PC-9 (cell line): ENCODE data around the gene TROAP. TPM values are rescaled to one million over a fixed set of nuclear protein-coding genes. Genes with fewer than 3 reads are reported as not detected.

Experiments used
- BruUV-seq: library from RNA; stranded (reverse); fragments of 400-500 nt; replicated peaks from 2 replicates; lab custom pipeline; 2021; lab: Mats Ljungman, UMichigan
- CTCF ChIA-PET: fragments of 300-600 bp; sonication (Branson Sonifier 250); formaldehyde crosslinking; loops from one replicate; lab custom pipeline; 2022; ENCODE audit warnings: antibody characterized with exemption; lab: Charles Lee
- POLR2A ChIA-PET: fragments of 300-600 bp; sonication (Branson Sonifier 250); formaldehyde crosslinking; loops from one replicate; lab custom pipeline; 2022; ENCODE audit warnings: antibody characterized with exemption; ENCODE audit not compliant: unreplicated experiment; lab: Charles Lee
- DNase-seq, 2 experiments: peaks; one replicate each; pipeline versions ENCODE4 v3.0.0 to v3.0.0-alpha.2; 2015 to 2022; ENCODE audit warnings: mixed read lengths in 1 of 2
- H2AFZ ChIP-seq: fragments of 200-600 bp; sonication (generic); 2 replicates; pipeline ENCODE4 v1.8.1; 2017; ENCODE audit warnings: antibody characterized with exemption
- H3F3A ChIP-seq: fragments of 200-600 bp; sonication (generic); 2 replicates; pipeline ENCODE4 v1.8.1; 2017; ENCODE audit warnings: antibody characterized with exemption, mild to moderate bottlenecking, low read depth; ENCODE audit not compliant: insufficient read depth
- H3K27ac ChIP-seq: fragments of 200-600 bp; sonication (generic); 2 replicates; pipeline ENCODE4 v1.6.1; 2016; ENCODE audit warnings: mixed run types
- H3K27me3 ChIP-seq: fragments of 200-600 bp; sonication (generic); 2 replicates; pipeline ENCODE4 v1.6.1; 2016; ENCODE audit warnings: low read depth, mixed run types; ENCODE audit not compliant: insufficient read depth
- H3K36me3 ChIP-seq: fragments of 200-600 bp; sonication (generic); 2 replicates; pipeline ENCODE4 v1.6.1; 2016; ENCODE audit warnings: low read depth, mixed run types
- H3K4me1 ChIP-seq: fragments of 200-600 bp; sonication (generic); replicated peaks from 2 replicates; pipeline ENCODE4 v1.6.1; 2016; ENCODE audit warnings: mixed run types; ENCODE audit not compliant: insufficient read depth
- H3K4me2 ChIP-seq: fragments of 200-600 bp; sonication (generic); 2 replicates; pipeline ENCODE4 v1.6.1; 2017; ENCODE audit warnings: mixed run types
- H3K4me3 ChIP-seq: fragments of 200-600 bp; sonication (generic); 2 replicates; pipeline ENCODE4 v1.6.1; 2016; ENCODE audit warnings: mixed run types
- H3K79me2 ChIP-seq: fragments of 200-600 bp; sonication (generic); 2 replicates; pipeline ENCODE4 v1.6.1; 2017; ENCODE audit warnings: low read depth, mixed run types
- H3K9me2 ChIP-seq: fragments of 200-600 bp; sonication (generic); 2 replicates; pipeline ENCODE4 v1.8.1; 2017; ENCODE audit warnings: mild to moderate bottlenecking; ENCODE audit not compliant: insufficient read depth
- H3K9me3 ChIP-seq: fragments of 200-600 bp; sonication (generic); 2 replicates; pipeline ENCODE4 v1.8.1; 2016; ENCODE audit warnings: low read depth; ENCODE audit not compliant: insufficient read depth
- H4K20me1 ChIP-seq: fragments of 200-600 bp; sonication (generic); 2 replicates; pipeline ENCODE4 v1.8.1; 2017; ENCODE audit not compliant: insufficient read depth
- EZH2 ChIP-seq: fragments of 200-600 bp; sonication (generic); IDR thresholded peaks from 2 replicates; pipeline ENCODE4 v1.8.0; 2017; ENCODE audit warnings: antibody characterized with exemption, low read depth
- intact Hi-C: fragments of 100-400 bp; cut with micrococcal nuclease; formaldehyde crosslinking; loops from one replicate; pipeline ENCODE4 v1.10.0; 2022; ENCODE audit not compliant: unreplicated experiment
- total RNA-seq: library from RNA; stranded (reverse); gene quantifications from 2 replicates; pipeline ENCODE4 v1.2.3, GENCODE V29; 2021
- TF ChIP-seq, protein P1 (sequence below): fragments of 200-600 bp; sonication (generic); conservative IDR thresholded peaks from 2 replicates; pipeline ENCODE4 v1.6.1; 2017; ENCODE audit warnings: mixed run types, antibody characterized with exemption, mild to moderate bottlenecking, moderate library complexity

The TROAP gene
- total RNA-seq, 1 experiment from 2014 or later: 79.9 TPM

DNA sequence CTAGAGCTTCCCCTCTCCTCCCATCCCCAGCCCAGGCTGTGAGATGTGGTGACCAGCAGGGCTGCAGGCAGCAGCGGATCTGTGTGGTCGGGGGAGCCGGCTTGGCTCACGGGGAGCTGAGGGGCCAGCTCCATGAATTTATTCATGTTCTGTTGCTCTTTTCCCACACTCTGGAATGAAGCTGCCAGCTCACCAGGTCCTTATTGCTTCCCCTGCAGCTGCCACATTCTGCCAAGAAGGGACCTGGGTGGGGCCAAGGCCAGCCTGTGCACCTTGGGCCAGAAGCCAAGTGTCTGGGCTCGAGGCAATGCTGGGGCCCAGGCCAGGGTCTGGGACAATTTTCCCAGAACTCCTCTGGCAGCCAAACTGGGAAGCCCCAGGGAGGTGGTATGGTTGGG lies 16.4 kb downstream of the TROAP start:
- H3K9me2 ChIP-seq: no peaks in the 10 kb centered on the region
- no peak overlapping the region for H3K27ac ChIP-seq
- H3K27me3 ChIP-seq: peaks cover 17% of the 10 kb centered on the region
- POLR2A ChIA-PET: no interaction called here
- TF ChIP-seq EZH2: no peak
- TF ChIP-seq, protein P1, sequence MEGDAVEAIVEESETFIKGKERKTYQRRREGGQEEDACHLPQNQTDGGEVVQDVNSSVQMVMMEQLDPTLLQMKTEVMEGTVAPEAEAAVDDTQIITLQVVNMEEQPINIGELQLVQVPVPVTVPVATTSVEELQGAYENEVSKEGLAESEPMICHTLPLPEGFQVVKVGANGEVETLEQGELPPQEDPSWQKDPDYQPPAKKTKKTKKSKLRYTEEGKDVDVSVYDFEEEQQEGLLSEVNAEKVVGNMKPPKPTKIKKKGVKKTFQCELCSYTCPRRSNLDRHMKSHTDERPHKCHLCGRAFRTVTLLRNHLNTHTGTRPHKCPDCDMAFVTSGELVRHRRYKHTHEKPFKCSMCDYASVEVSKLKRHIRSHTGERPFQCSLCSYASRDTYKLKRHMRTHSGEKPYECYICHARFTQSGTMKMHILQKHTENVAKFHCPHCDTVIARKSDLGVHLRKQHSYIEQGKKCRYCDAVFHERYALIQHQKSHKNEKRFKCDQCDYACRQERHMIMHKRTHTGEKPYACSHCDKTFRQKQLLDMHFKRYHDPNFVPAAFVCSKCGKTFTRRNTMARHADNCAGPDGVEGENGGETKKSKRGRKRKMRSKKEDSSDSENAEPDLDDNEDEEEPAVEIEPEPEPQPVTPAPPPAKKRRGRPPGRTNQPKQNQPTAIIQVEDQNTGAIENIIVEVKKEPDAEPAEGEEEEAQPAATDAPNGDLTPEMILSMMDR: no peak
- H2AFZ ChIP-seq: no peak overlapping the region
- no peaks in the 10 kb centered on the region for H4K20me1 ChIP-seq
- no TSS peak for BruUV-seq
- H3K4me2 ChIP-seq: no peak overlapping the region
- intact Hi-C loops: no loop called here
- H3K4me3 ChIP-seq: no peak overlapping the region
- H3K36me3 ChIP-seq: no peaks in the 10 kb centered on the region
- no peaks in the 10 kb centered on the region for H3K79me2 ChIP-seq
- no peak for DNase-seq
- CTCF ChIA-PET: interaction anchor here (0.6 to 0.7 kb wide), 3 partner anchors 8 to 544 kb away, joined by 3 to 5 read pairs (median 4); no protein-coding TSS in a partner anchor
- no peaks in the 10 kb centered on the region for H3K4me1 ChIP-seq
- H3F3A ChIP-seq: peaks cover 12% of the 10 kb centered on the region; the same call in 1 of the 2 replicates
- H3K9me3 ChIP-seq: no peaks in the 10 kb centered on the region

DNA sequence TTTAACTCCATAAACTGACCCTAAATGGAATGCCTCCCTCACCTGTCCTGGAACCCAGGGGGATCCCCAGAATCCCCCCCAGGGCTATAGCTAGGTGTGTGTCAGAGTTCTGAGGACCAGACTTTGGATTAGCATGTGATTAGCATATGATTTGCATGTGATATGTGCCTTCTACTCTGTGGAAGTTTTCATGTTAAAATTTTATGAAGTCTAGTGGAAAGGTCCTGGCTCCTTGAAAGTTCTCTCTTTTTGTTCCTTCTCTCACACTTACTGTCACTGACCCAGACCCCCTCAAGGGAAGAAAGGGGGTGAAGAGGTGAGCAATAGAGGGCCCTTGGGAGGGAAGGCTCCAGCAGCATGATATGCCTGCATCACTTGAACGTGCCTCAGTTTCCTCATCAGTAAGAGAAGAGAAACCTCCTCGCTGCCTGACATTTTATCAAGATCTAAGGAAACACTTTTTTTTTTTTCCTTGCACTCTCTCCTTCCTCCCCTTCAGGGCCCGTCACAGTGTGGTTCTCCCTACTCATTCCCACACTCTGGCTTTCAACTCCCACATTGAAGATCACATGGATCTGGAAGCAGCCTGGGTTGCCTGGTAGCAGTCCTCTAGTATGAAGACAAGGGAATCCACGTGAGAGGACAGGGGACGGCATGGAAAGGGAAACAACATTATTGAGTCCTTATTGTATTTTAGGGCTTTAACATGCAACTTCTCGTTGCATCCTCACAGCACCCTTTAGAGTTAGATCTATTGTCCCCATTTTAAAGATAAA lies 17.2 kb downstream of the TROAP start:
- H3K27ac ChIP-seq: no peak overlapping the region
- no TSS peak for BruUV-seq
- no peaks in the 10 kb centered on the region for H3K36me3 ChIP-seq
- DNase-seq: no peak
- H3K27me3 ChIP-seq: peaks cover 25% of the 10 kb centered on the region
- no peaks in the 10 kb centered on the region for H3K9me3 ChIP-seq
- H3K79me2 ChIP-seq: no peaks in the 10 kb centered on the region
- ChIA-PET POLR2A (no interaction called here), CTCF (interaction anchor here (0.6 kb wide), 1 partner anchor 7 kb away, joined by 4 read pairs; no protein-coding TSS in a partner anchor)
- intact Hi-C loops: loop anchor here (5.0 kb wide), 1 partner anchor 278 kb away; the partner anchor contains the start of gene KMT2D
- peaks cover 12% of the 10 kb centered on the region; the same call in 1 of the 2 replicates for H3F3A ChIP-seq
- no peak overlapping the region for H2AFZ ChIP-seq
- no peaks in the 10 kb centered on the region; the same call in 1 of the 2 replicates for H3K4me1 ChIP-seq
- H4K20me1 ChIP-seq: no peaks in the 10 kb centered on the region
- no peak for TF ChIP-seq EZH2
- H3K9me2 ChIP-seq: no peaks in the 10 kb centered on the region
- H3K4me3 ChIP-seq: no peak overlapping the region
- no peak overlapping the region for H3K4me2 ChIP-seq

DNA sequence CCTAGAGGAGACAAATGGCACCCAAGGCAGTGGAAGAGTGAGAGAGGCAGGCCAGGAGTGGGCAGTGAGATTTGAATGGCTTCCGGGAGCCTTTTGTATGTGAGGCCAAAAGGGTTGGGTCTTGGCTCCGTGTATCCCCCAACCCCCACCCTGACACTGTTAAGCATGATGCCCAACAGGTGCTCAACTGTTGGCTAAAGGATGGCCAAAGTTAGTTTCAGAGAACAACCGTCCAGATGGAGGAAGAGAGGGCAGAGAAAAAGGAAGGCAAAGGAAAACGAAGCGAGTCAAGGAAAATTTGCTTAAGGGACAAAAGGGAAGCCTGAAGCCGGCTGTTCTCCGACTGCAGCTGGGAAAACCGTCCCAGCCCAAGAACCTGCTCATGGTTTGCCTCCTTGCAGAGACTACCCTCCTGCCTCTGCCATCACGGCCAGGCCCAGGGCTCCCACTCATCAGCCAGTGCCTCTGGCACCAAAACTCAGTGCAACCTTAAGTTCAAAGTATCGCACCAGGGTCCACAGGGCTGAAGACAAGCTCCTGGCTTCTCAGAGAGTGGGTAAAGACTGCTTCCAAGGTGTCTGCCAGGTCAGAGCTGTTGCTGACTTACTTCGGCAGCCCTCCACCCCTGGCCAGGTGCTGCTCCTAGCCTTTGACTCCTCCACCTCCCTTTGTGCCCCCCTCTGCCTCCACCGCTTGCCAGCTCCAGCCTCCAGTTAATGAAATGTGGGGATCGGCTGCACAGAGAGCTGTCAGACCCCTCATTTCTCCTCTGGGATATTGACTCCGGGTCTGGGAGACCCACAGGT lies 18.1 kb downstream of the TROAP start:
- no peak overlapping the region for H2AFZ ChIP-seq
- DNase-seq: no peak
- H3K27ac ChIP-seq: no peak overlapping the region
- no peaks in the 10 kb centered on the region for H3K9me3 ChIP-seq
- no peaks in the 10 kb centered on the region for H4K20me1 ChIP-seq
- H3K9me2 ChIP-seq: no peaks in the 10 kb centered on the region
- H3K4me3 ChIP-seq: no peak overlapping the region
- H3K4me2 ChIP-seq: no peak overlapping the region
- no TSS peak for BruUV-seq
- CTCF ChIA-PET: interaction anchor here (0.5 to 1.0 kb wide), 2 partner anchors 53 to 191 kb away, joined by 3 to 7 read pairs; no protein-coding TSS in a partner anchor
- no peak for TF ChIP-seq EZH2
- TF ChIP-seq, protein P1: no peak
- POLR2A ChIA-PET: no interaction called here
- intact Hi-C loops: loop anchor here (5.0 kb wide), 1 partner anchor 279 kb away; the partner anchor contains the start of gene KMT2D
- H3F3A ChIP-seq: peaks cover 12% of the 10 kb centered on the region; the same call in 1 of the 2 replicates
- H3K4me1 ChIP-seq: peaks cover 8% of the 10 kb centered on the region
- H3K27me3 ChIP-seq: peaks cover 33% of the 10 kb centered on the region
- H3K36me3 ChIP-seq: no peaks in the 10 kb centered on the region
- no peaks in the 10 kb centered on the region for H3K79me2 ChIP-seq
